Stimulated activated CD4-positive, alpha-beta T cell treated with anti-CD3 and anti-CD28 coated beads, Interleukin-2, amount 100 ng/mL, for 4 hours (primary cell): ENCODE measurements around the gene KRT81.
"Not testable (repeated sequence)": the region's sequence is repeated elsewhere in the genome, so short reads cannot be mapped to it uniquely, and the experiment has no call there.

ENCODE experiments used
- DNase-seq: peaks from one replicate; pipeline ENCODE4 v3.0.0-alpha.2; 2020; ENCODE audit warnings: low read depth

The KRT81 gene

GRCh38 chr12:52274521-52275120, 16.7 kb downstream of the KRT81 start, which contains the start of gene KRT86:
Gene KRT86 (plus strand): TSS chr12:52274645. CDS start chr12:52301917, 27,272 bp downstream.
- DNase-seq, result no peak

GRCh38 chr12:52271158-52271557, 20.2 kb downstream of the KRT81 start:
- DNase-seq, result no peak

- DNase-seq, result no peak
Measured at GRCh38 chr12:52270541-52271070, 20.7 kb downstream of the KRT81 start.

GRCh38 chr12:52268212-52268611, 23.1 kb downstream of the KRT81 start:
- DNase-seq, result no peak

GRCh38 chr12:52267699-52268098, 23.6 kb downstream of the KRT81 start:
- no peak for DNase-seq

GRCh38 chr12:52267266-52267665, 24.1 kb downstream of the KRT81 start:
- no peak for DNase-seq

- no peak for DNase-seq
Measured at GRCh38 chr12:52266514-52266913, 24.8 kb downstream of the KRT81 start.

- no peak for DNase-seq
Measured at GRCh38 chr12:52264435-52264825, 26.9 kb downstream of the KRT81 start.

GRCh38 chr12:52263761-52264434, 27.4 kb downstream of the KRT81 start:
- no peak for DNase-seq

- DNase-seq, result no peak
Measured at GRCh38 chr12:52262286-52262685, 29.0 kb downstream of the KRT81 start.

GRCh38 chr12:52261208-52261484, 30.2 kb downstream of the KRT81 start:
- DNase-seq, result no peak

- DNase-seq, result no peak
Measured at GRCh38 chr12:52260361-52261207, 30.8 kb downstream of the KRT81 start.

GRCh38 chr12:52259657-52260243, 31.6 kb downstream of the KRT81 start:
- DNase-seq, result no peak

GRCh38 chr12:52258335-52258901, 32.9 kb downstream of the KRT81 start:
- DNase-seq, result no peak

GRCh38 chr12:52257922-52258321, 33.4 kb downstream of the KRT81 start:
- DNase-seq, result not testable (repeated sequence)

GRCh38 chr12:52257074-52257551, 34.2 kb downstream of the KRT81 start:
- DNase-seq, result no peak

- no peak for DNase-seq
Measured at GRCh38 chr12:52256584-52256935, 34.8 kb downstream of the KRT81 start.

- DNase-seq, result no peak
Measured at GRCh38 chr12:52255926-52256583, 35.3 kb downstream of the KRT81 start.

GRCh38 chr12:52254965-52255751, 36.2 kb downstream of the KRT81 start:
- DNase-seq, result no peak

- no peak for DNase-seq
Measured at GRCh38 chr12:52254180-52254964, 37.0 kb downstream of the KRT81 start.
